Measurements from ENCODE around the gene EPHB1. TPM values are rescaled to one million over a fixed set of nuclear protein-coding genes. Genes with fewer than 3 reads are reported as not detected.

EPHB1 gene
- polyA plus RNA-seq, 1 experiment = 0.50 TPM

DNA sequence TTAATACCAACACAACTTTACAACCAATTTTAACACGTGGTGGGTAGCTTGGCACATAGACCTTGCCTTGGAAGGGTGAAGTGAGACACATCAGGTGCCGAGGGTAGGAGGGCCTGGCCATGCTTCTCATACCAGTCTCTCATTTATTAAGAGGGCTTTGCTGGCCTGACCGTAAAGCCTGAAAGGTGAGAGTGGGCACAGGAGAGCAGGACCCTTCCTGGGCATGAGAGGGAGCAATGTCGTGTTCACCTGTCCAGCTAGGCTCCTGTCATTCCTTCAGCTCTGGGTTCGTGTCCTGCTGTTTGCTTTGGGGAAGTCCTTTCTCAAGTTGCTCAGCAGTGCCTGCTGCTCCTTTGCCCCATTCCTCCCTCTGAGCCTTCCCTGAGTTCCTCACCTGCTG is 294.4 kb downstream of the EPHB1 start:
- Histone ChIP-seq H3K4me3 (ENCODE audit: low read depth, low read length) (no peak overlapping the region), H3K27me3 (ENCODE audit: control insufficient read depth, insufficient read depth, low read length) (no peaks in the 10 kb centered on the region), H3K36me3 (ENCODE audit: control insufficient read depth, insufficient read depth, low read length) (no peaks in the 10 kb centered on the region)
- no peak for TF ChIP-seq CTCF (IDR thresholded peaks at IDR 0.05; ENCODE audit: insufficient read depth, low read depth, low read length)
- DNase-seq (ENCODE audit: low read depth) = no peak
- ChIA-PET CTCF (no interaction called here), POLR2A (no interaction called here)

DNA sequence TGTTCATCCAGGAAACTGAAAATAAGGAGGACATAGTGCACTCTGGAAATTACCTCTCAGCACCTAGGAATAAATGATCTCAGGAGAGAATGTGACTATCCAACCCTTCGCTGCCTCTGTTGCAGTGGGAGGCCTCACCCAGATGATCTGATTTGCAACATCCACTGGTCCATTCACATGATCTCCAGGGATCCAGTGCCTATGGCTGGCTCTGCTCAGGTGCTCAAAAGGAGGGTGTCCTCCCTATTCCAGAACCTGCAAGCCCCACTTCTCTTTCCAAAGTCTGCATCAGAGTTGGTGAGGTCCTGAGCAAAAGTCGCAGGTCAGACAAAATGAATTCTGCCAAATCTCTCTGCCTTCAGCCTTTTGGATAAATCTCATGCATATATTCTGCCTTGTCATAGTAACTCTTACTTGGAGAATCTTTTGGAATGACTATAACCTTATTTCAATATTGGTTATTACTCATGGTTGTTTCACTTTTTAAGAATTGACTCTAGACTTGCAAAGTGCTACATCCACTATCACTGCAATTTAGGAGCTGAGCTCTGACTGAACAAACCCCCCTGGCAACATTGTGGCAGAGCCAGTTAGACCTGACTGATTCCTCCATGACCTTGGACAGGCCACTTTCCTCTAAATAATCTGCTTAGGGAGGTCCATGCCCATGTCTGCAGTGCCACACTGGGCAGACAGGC is 295.1 kb downstream of the EPHB1 start:
- ChIA-PET CTCF (no interaction called here), POLR2A (no interaction called here)
- DNase-seq (ENCODE audit: low read depth) = no peak
- Histone ChIP-seq H3K27me3 (ENCODE audit: control insufficient read depth, insufficient read depth, low read length) (no peaks in the 10 kb centered on the region), H3K36me3 (ENCODE audit: control insufficient read depth, insufficient read depth, low read length) (no peaks in the 10 kb centered on the region), H3K4me3 (ENCODE audit: low read depth, low read length) (no peak overlapping the region)
- no peak for TF ChIP-seq CTCF (IDR thresholded peaks at IDR 0.05; ENCODE audit: insufficient read depth, low read depth, low read length)

- Histone ChIP-seq H3K36me3 (ENCODE audit: control insufficient read depth, insufficient read depth, low read length) (no peaks in the 10 kb centered on the region), H3K27me3 (ENCODE audit: control insufficient read depth, insufficient read depth, low read length) (no peaks in the 10 kb centered on the region), H3K4me3 (ENCODE audit: low read depth, low read length) (no peak overlapping the region)
- ChIA-PET CTCF (no interaction called here), POLR2A (no interaction called here)
- no peak for DNase-seq (ENCODE audit: low read depth)
- TF ChIP-seq CTCF (IDR thresholded peaks at IDR 0.05; ENCODE audit: insufficient read depth, low read depth, low read length) = no peak
These were observed 296.9 kb downstream of the EPHB1 start for GRCh38 chr3:135091946-135092345.

DNA sequence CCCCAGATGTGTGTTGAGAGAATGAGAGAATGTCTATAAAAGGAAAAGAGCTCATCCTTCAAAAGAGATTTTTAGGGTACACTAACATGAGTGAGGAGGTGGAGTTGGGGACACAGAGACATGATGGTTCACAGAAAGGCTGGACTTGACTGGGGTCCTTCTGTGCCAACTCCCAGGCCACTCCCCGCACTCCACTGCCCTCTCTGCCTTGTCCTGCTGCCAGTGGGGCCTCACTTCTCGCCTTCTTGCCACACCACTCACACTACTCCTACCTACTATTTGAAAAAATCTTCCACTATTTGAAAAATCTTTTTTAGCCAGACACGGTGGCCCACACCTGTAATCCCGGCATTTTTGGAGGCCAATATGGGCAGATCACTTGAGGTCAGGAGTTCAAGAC is 298.1 kb downstream of the EPHB1 start:
- no peaks in the 10 kb centered on the region for H3K36me3 ChIP-seq (ENCODE audit: control insufficient read depth, insufficient read depth, low read length)
- no peak overlapping the region for H3K4me3 ChIP-seq (ENCODE audit: low read depth, low read length)
- no peak for DNase-seq (ENCODE audit: low read depth)
- H3K27me3 ChIP-seq (ENCODE audit: control insufficient read depth, insufficient read depth, low read length) = no peaks in the 10 kb centered on the region
- CTCF ChIA-PET = no interaction called here
- POLR2A ChIA-PET = no interaction called here
- no peak for TF ChIP-seq CTCF (IDR thresholded peaks at IDR 0.05; ENCODE audit: insufficient read depth, low read depth, low read length)

GRCh38 chr3:135097276-135097946 is 302.4 kb downstream of the EPHB1 start:
- POLR2A ChIA-PET = no interaction called here
- Histone ChIP-seq H3K36me3 (ENCODE audit: control insufficient read depth, insufficient read depth, low read length) (no peaks in the 10 kb centered on the region), H3K27me3 (ENCODE audit: control insufficient read depth, insufficient read depth, low read length) (no peaks in the 10 kb centered on the region), H3K4me3 (ENCODE audit: low read depth, low read length) (no peak overlapping the region)
- CTCF ChIA-PET = no interaction called here
- DNase-seq (ENCODE audit: low read depth) = no peak
- no peak for TF ChIP-seq CTCF (IDR thresholded peaks at IDR 0.05; ENCODE audit: insufficient read depth, low read depth, low read length)

All from BJ (cell line).